Neural cell (in vitro differentiated cells): ENCODE measurements around the gene SNAPC2.

ENCODE experiments used
- EP300 ChIP-seq: fragments of 450-650 bp; conservative IDR thresholded peaks from 2 replicates; pipeline ENCODE4 v1.6.1; 2014; ENCODE audit warnings: antibody characterized with exemption, mild to moderate bottlenecking, moderate library complexity; ENCODE audit not compliant: poor library complexity, severe bottlenecking
- EZH2 ChIP-seq: fragments of 200-600, 300-800 bp; shearing (Covaris generic), sonication (generic); IDR thresholded peaks from 2 replicates; pipeline ENCODE4 v1.6.1; 2014; ENCODE audit warnings: antibody characterized with exemption, low read length, borderline replicate concordance, mild to moderate bottlenecking; ENCODE audit not compliant: insufficient read depth, poor library complexity, severe bottlenecking
- POLR2AphosphoS5 ChIP-seq: IDR thresholded peaks from 2 replicates; pipeline ENCODE4 v1.6.1; 2012
- RAD21 ChIP-seq: fragments of 450-650 bp; conservative IDR thresholded peaks from 2 replicates; pipeline ENCODE4 v1.6.1; 2014; ENCODE audit warnings: antibody characterized with exemption, mild to moderate bottlenecking, moderate library complexity
- SMC3 ChIP-seq: fragments of 450-650 bp; conservative IDR thresholded peaks from 2 replicates; pipeline ENCODE4 v1.6.1; 2014; ENCODE audit warnings: antibody characterized with exemption, mild to moderate bottlenecking, moderate library complexity; ENCODE audit not compliant: poor library complexity
- TAF1 ChIP-seq: IDR thresholded peaks from 2 replicates; pipeline ENCODE4 v1.6.1; 2012; ENCODE audit warnings: low read depth
- TF ChIP-seq, protein P1 (sequence below): fragments of 450-650 bp; IDR thresholded peaks from 2 replicates; pipeline ENCODE4 v1.5.1; 2014; ENCODE audit warnings: antibody characterized with exemption, mild to moderate bottlenecking, moderate library complexity; ENCODE audit not compliant: poor library complexity, severe bottlenecking
- TF ChIP-seq, protein P2 (sequence below): IDR thresholded peaks from 2 replicates; pipeline ENCODE4 v1.6.1; 2012; ENCODE audit warnings: borderline replicate concordance

DNA sequence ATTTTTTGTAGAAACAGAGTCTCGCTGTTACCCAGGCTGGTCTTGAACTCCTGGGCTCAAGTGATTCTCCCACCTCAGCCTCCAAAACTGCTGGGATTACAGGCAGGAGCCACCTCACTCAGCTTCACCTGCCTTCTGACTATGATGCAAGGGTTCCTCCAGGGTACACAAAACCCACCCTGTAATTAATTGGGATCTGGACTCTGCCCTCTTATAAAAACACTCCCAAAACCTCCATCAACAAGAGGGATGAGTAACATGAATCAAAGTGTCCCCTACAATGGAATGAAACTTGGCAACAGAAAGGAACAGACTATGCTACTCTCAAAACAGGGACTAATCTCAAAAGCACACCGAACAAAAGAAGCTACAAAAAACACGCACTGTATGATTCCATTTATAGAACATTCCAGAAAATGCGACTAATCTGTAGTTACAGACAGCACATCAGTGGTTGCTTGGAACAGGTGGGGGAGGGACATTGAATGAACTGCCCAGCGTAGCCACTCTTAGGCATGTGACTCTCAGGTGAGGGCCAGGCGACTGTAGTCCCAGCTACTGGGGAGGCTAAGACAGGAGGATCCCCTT lies 42.8 kb upstream of the SNAPC2 start:
- TF ChIP-seq, protein P1, sequence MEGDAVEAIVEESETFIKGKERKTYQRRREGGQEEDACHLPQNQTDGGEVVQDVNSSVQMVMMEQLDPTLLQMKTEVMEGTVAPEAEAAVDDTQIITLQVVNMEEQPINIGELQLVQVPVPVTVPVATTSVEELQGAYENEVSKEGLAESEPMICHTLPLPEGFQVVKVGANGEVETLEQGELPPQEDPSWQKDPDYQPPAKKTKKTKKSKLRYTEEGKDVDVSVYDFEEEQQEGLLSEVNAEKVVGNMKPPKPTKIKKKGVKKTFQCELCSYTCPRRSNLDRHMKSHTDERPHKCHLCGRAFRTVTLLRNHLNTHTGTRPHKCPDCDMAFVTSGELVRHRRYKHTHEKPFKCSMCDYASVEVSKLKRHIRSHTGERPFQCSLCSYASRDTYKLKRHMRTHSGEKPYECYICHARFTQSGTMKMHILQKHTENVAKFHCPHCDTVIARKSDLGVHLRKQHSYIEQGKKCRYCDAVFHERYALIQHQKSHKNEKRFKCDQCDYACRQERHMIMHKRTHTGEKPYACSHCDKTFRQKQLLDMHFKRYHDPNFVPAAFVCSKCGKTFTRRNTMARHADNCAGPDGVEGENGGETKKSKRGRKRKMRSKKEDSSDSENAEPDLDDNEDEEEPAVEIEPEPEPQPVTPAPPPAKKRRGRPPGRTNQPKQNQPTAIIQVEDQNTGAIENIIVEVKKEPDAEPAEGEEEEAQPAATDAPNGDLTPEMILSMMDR: no peak
- TF ChIP-seq POLR2AphosphoS5 (no peak), EZH2 (no peak), EP300 (no peak), RAD21 (no peak), SMC3 (no peak), TAF1 (no peak)
- TF ChIP-seq, protein P2, sequence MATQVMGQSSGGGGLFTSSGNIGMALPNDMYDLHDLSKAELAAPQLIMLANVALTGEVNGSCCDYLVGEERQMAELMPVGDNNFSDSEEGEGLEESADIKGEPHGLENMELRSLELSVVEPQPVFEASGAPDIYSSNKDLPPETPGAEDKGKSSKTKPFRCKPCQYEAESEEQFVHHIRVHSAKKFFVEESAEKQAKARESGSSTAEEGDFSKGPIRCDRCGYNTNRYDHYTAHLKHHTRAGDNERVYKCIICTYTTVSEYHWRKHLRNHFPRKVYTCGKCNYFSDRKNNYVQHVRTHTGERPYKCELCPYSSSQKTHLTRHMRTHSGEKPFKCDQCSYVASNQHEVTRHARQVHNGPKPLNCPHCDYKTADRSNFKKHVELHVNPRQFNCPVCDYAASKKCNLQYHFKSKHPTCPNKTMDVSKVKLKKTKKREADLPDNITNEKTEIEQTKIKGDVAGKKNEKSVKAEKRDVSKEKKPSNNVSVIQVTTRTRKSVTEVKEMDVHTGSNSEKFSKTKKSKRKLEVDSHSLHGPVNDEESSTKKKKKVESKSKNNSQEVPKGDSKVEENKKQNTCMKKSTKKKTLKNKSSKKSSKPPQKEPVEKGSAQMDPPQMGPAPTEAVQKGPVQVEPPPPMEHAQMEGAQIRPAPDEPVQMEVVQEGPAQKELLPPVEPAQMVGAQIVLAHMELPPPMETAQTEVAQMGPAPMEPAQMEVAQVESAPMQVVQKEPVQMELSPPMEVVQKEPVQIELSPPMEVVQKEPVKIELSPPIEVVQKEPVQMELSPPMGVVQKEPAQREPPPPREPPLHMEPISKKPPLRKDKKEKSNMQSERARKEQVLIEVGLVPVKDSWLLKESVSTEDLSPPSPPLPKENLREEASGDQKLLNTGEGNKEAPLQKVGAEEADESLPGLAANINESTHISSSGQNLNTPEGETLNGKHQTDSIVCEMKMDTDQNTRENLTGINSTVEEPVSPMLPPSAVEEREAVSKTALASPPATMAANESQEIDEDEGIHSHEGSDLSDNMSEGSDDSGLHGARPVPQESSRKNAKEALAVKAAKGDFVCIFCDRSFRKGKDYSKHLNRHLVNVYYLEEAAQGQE: no peak
